Measurements from ENCODE around the gene PPM1F.

- no peak for TF ChIP-seq CTCF (IDR thresholded peaks at IDR 0.05; ENCODE audit: insufficient read depth, low read length, poor library complexity, severe bottlenecking)
- no peak for TF ChIP-seq EZH2phosphoT487 (conservative IDR thresholded peaks at IDR 0.05; ENCODE audit: low read length)
These were observed 22.6 kb upstream of the PPM1F start for GRCh38 chr22:21975273-21975672.

Data from SU-DHL-6 (cell line).